ENCODE data around the gene UBA6. TPM values are rescaled to one million over a fixed set of nuclear protein-coding genes. Genes with fewer than 3 reads are reported as not detected.
A peak's percentile ranks its signal among the peaks of the same experiment; 100 is the strongest.

Gene UBA6
- total RNA-seq, 1 experiment from 2014 or later: 72.2 TPM

- Histone ChIP-seq H2AK5ac (ENCODE audit: insufficient read length, low read length) (no peak overlapping the region), H2BK12ac (ENCODE audit: insufficient read length, low read depth, low read length) (no peak overlapping the region), H3K79me2 (ENCODE audit: insufficient read depth, low read length) (no peaks in the 10 kb centered on the region), H3K27ac (ENCODE audit: insufficient read length, low read depth, low read length) (no peak overlapping the region), H2BK120ac (ENCODE audit: low read depth, low read length, poor library complexity, severe bottlenecking) (no peak overlapping the region), H3K56ac (ENCODE audit: insufficient read length, low read depth, low read length) (no peak overlapping the region), H3K9me3 (ENCODE audit: control insufficient read depth, low read depth, low read length) (no peaks in the 10 kb centered on the region), H3K23ac (ENCODE audit: insufficient read length, low read depth, low read length) (no peak overlapping the region), H3K79me1 (ENCODE audit: insufficient read depth, low read depth, low read length, poor library complexity, severe bottlenecking) (no peaks in the 10 kb centered on the region), H3T11ph (ENCODE audit: low read length) (no peak overlapping the region), H3K27me3 (ENCODE audit: insufficient read depth, low read length) (no peaks in the 10 kb centered on the region), H3K18ac (ENCODE audit: insufficient read length, low read depth, low read length) (no peak overlapping the region), H3K4ac (ENCODE audit: low read depth, low read length) (no peak overlapping the region), H3K4me1 (ENCODE audit: insufficient read depth, low read length) (no peaks in the 10 kb centered on the region), H4K20me1 (ENCODE audit: control insufficient read depth, insufficient read depth, insufficient read length) (no peaks in the 10 kb centered on the region), H4K8ac (replicated peaks; ENCODE audit: insufficient read length, low read depth, low read length) (no peak overlapping the region), H4K5ac (ENCODE audit: insufficient read length, low read depth, low read length) (no peak overlapping the region), H3K14ac (ENCODE audit: insufficient read depth, low read length) (no peak overlapping the region), H2AFZ (ENCODE audit: low read length) (no peak overlapping the region), H3K23me2 (ENCODE audit: insufficient read length, low read depth, low read length, poor library complexity, severe bottlenecking) (no peaks in the 10 kb centered on the region), H3K4me2 (ENCODE audit: insufficient read depth, insufficient read length, low read length) (no peak overlapping the region), H2BK15ac (ENCODE audit: low read depth, low read length) (no peak overlapping the region), H2BK20ac (ENCODE audit: low read depth, low read length, poor library complexity, severe bottlenecking) (no peak overlapping the region), H2BK5ac (ENCODE audit: insufficient read length, low read length) (no peak overlapping the region), H4K91ac (ENCODE audit: insufficient read length, low read depth, low read length) (no peak overlapping the region), H3K9ac (ENCODE audit: extremely low read depth, insufficient read length, low read length) (no peak overlapping the region)
- Mint-ChIP-seq H3K27me3 (ENCODE audit: low read depth) (no peaks in the 10 kb centered on the region), H3K4me1 (no peaks in the 10 kb centered on the region; a peak in 1 of 4 replicates), H3K36me3 (ENCODE audit: insufficient read depth in 1 of 3, low read depth in 3 of 3) (peaks cover 1 to 8% (median 6%) of the 10 kb centered on the region in 3 experiments; a peak in 4 of 7 replicates), H3K27ac (peak overlapping the region in 1 of 3 experiments; percentile 31; a peak in 1 of 7 replicates), H3K4me3 (no peak overlapping the region), H3K9me3 (peaks cover 3 to 10% of the 10 kb centered on the region in 2 experiments)
- WGBS (ENCODE audit: extremely low coverage, insufficient read length, low lambda C conversion rate): no CpG with 5 or more reads among the region's 3 CpGs
- no peak for TF ChIP-seq CTCF (conservative IDR thresholded peaks at IDR 0.05)
- no peak for DNase-seq
These were observed 96.2 kb downstream of the UBA6 start for GRCh38 chr4:67604749-67605148.

All from H9 (cell line).